B cell (primary cell): ENCODE results near the gene ARL4A. TPM values are rescaled to one million over a fixed set of nuclear protein-coding genes. Genes with fewer than 3 reads are reported as not detected.

Experiments used
- ATAC-seq: fragments of 200-7000 bp; cut with Tn5 transposase; one replicate; pipeline ENCODE4 v1.10.0; 2021; ENCODE audit warnings: low read depth, mild to moderate bottlenecking, moderate number of reproducible peaks, moderate library complexity
- CTCF ChIA-PET: fragments of 350-600 bp; sonication (Branson Sonifier 250); formaldehyde crosslinking; loops from one replicate; lab custom pipeline; 2021; ENCODE audit warnings: antibody characterized with exemption, inconsistent platforms; lab: Charles Lee
- POLR2A ChIA-PET: fragments of 350-600 bp; sonication (Branson Sonifier 250); formaldehyde crosslinking; loops from one replicate; lab custom pipeline; 2021; ENCODE audit warnings: antibody characterized with exemption; lab: Charles Lee
- DNase-seq: peaks from one replicate; pipeline ENCODE4 v3.0.0; 2013
- H2AFZ ChIP-seq: 2 replicates; pipeline ENCODE4 v1.6.1; 2012; ENCODE audit warnings: mild to moderate bottlenecking, low read depth, low read length; ENCODE audit not compliant: insufficient read depth, poor library complexity, severe bottlenecking
- H3K27ac ChIP-seq, 2 donors: 1 replicate in 1 of 2; 2 replicates in 1 of 2; pipeline ENCODE4 v1.5.1; 2012 to 2013; ENCODE audit warnings: low read length in 2 of 2, mild to moderate bottlenecking in 2 of 2, moderate library complexity in 1 of 2
- H3K27me3 ChIP-seq, 4 experiments: fragments of 200-600 bp in 1 of 4; sonication (generic) in 1 of 4; replicated peaks in 1 of 4; 1 replicate in 2 of 4; 2 replicates in 2 of 4; pipeline versions ENCODE4 v1.6.1 to v1.7.0; 2013 to 2016; ENCODE audit warnings: low read length in 3 of 4, mild to moderate bottlenecking in 2 of 4, mixed read lengths in 1 of 4, moderate library complexity in 1 of 4; ENCODE audit not compliant: insufficient read depth in 4 of 4, control insufficient read depth in 3 of 4; ENCODE audit errors: control extremely low read depth in 1 of 4
- H3K36me3 ChIP-seq, 2 experiments: replicated peaks in 1 of 2; 1 replicate in 1 of 2; 2 replicates in 1 of 2; pipeline versions ENCODE4 v1.6.1 to v1.7.1; 2013; ENCODE audit warnings: low read length in 1 of 2; ENCODE audit not compliant: insufficient read depth in 2 of 2, control insufficient read depth in 1 of 2; ENCODE audit errors: control extremely low read depth in 1 of 2, extremely low read depth in 1 of 2
- H3K4me1 ChIP-seq, 2 donors: fragments of 200-600 bp in 1 of 2; sonication (generic) in 1 of 2; 1 replicate in 1 of 2; 2 replicates in 1 of 2; pipeline versions ENCODE4 v1.5.1 to v1.6.1; 2013 to 2017; ENCODE audit warnings: low read length in 2 of 2; ENCODE audit not compliant: control insufficient read depth in 2 of 2, insufficient read depth in 2 of 2
- H3K4me2 ChIP-seq: replicated peaks from 2 replicates; pipeline ENCODE3; 2012; ENCODE audit warnings: mild to moderate bottlenecking, low read depth, low read length; ENCODE audit not compliant: poor library complexity, severe bottlenecking
- H3K4me3 ChIP-seq, 5 experiments: fragments of 200-600 bp in 1 of 5; sonication (generic) in 1 of 5; 1 replicate in 3 of 5; 2 replicates in 2 of 5; pipeline versions ENCODE4 v1.5.1 to v1.7.0; 2011 to 2016; ENCODE audit warnings: low read length in 4 of 5, mild to moderate bottlenecking in 4 of 5, low read depth in 2 of 5, control low read depth in 1 of 5, moderate library complexity in 1 of 5; ENCODE audit not compliant: insufficient read depth in 1 of 5; ENCODE audit errors: control extremely low read depth in 1 of 5, extremely low read depth in 1 of 5
- H3K79me2 ChIP-seq: fragments of 200-600 bp; sonication (generic); one replicate; pipeline ENCODE4 v1.6.0; 2016; ENCODE audit warnings: low read length; ENCODE audit not compliant: control insufficient read depth, insufficient read depth
- H3K9ac ChIP-seq: fragments of 200-600 bp; sonication (generic); 2 replicates; pipeline ENCODE4 v1.6.1; 2017; ENCODE audit warnings: mild to moderate bottlenecking, low read length, moderate library complexity
- H3K9me3 ChIP-seq, 3 donors: one replicate each; pipeline versions ENCODE4 v1.6.1 to v1.7.1; 2013; ENCODE audit warnings: low read length in 2 of 3; ENCODE audit not compliant: control insufficient read depth in 2 of 3, insufficient read depth in 1 of 3; ENCODE audit errors: control extremely low read depth in 1 of 3
- H4K20me1 ChIP-seq: 2 replicates; pipeline ENCODE4 v1.6.0; 2012; ENCODE audit warnings: mild to moderate bottlenecking, low read length; ENCODE audit not compliant: insufficient read depth, control insufficient read depth, poor library complexity, severe bottlenecking
- H3K27ac Mint-ChIP-seq: one replicate; pipeline ENCODE4 v1.8.0; 2021; ENCODE audit warnings: mixed read lengths
- H3K27me3 Mint-ChIP-seq: one replicate; pipeline ENCODE4 v1.8.0; 2021; ENCODE audit warnings: mixed read lengths
- H3K4me1 Mint-ChIP-seq: one replicate; pipeline ENCODE4 v1.8.0; 2021; ENCODE audit warnings: mixed read lengths
- H3K4me3 Mint-ChIP-seq: one replicate; pipeline ENCODE4 v1.8.0; 2021; ENCODE audit warnings: mixed read lengths
- H3K9me3 Mint-ChIP-seq: one replicate; pipeline ENCODE4 v1.8.0; 2022; ENCODE audit warnings: mixed read lengths; ENCODE audit not compliant: insufficient read depth
- CTCF ChIP-seq: fragments of 200-600 bp; IDR thresholded peaks from one replicate; pipeline ENCODE4 v1.8.0; 2022; ENCODE audit warnings: antibody characterized with exemption, mild to moderate bottlenecking
- EZH2 ChIP-seq: IDR thresholded peaks from 2 replicates; pipeline ENCODE4 v1.6.1; 2012; ENCODE audit warnings: borderline replicate concordance, low read depth, mild to moderate bottlenecking, moderate library complexity, low read length; ENCODE audit not compliant: insufficient read depth, poor library complexity, severe bottlenecking
- WGBS: methylation state at CpG from one replicate; pipeline ENCODE4 v1.1.5; 2013; ENCODE audit warnings: missing lambda C conversion rate; ENCODE audit not compliant: insufficient coverage; 5-methylcytosine and 5-hydroxymethylcytosine counted together
- intact Hi-C: fragments of 100-400 bp; cut with micrococcal nuclease; formaldehyde crosslinking; loops from one replicate; pipeline ENCODE4 v1.10.0; 2022
- polyA plus RNA-seq: library from polyadenylated mRNA; depleted of rRNA; stranded (reverse); fragments of >200 nt; gene quantifications from 2 replicates; pipeline ENCODE4 v1.2.3, GENCODE V29; 2012
- total RNA-seq, 2 donors: library from RNA; stranded (reverse); fragments of 120-200 nt in 1 of 2; gene quantifications; 1 replicate in 1 of 2; 2 replicates in 1 of 2; pipeline versions ENCODE4 v1.2.3 to v1.2.4, GENCODE V29; 2013 to 2022

The ARL4A gene
- total and polyA plus RNA-seq, 2 donors (not counting 1 experiment from before 2014, with no cell fraction given) = 14.2 to 100 TPM

- H3K4me2 ChIP-seq = no peak overlapping the region
- 100% methylated on average over 2 of the region's 4 CpGs for WGBS
- Mint-ChIP-seq H3K4me1 (no peaks in the 10 kb centered on the region), H3K27me3 (peaks cover 3% of the 10 kb centered on the region), H3K27ac (no peak overlapping the region), H3K9me3 (no peaks in the 10 kb centered on the region), H3K4me3 (no peak overlapping the region)
- no peaks in the 10 kb centered on the region for H4K20me1 ChIP-seq
- H3K36me3 ChIP-seq = no peaks in the 10 kb centered on the region
- intact Hi-C loops = no loop called here
- H3K79me2 ChIP-seq = no peaks in the 10 kb centered on the region
- H3K9ac ChIP-seq = no peak overlapping the region
- ChIA-PET POLR2A (no interaction called here), CTCF (interaction anchor here (0.8 to 0.9 kb wide), 2 partner anchors 10 to 13 kb away, joined by 3 to 4 read pairs; no protein-coding TSS in a partner anchor)
- no peaks in the 10 kb centered on the region for H3K9me3 ChIP-seq
- DNase-seq = no peak
- no peak overlapping the region for H3K4me3 ChIP-seq
- no peaks in the 10 kb centered on the region for H3K27me3 ChIP-seq
- peaks cover 2 to 3% of the 10 kb centered on the region in 2 donors for H3K4me1 ChIP-seq
- TF ChIP-seq EZH2 (no peak), CTCF (no peak)
- no peak for ATAC-seq
- no peak overlapping the region for H3K27ac ChIP-seq
- no peak overlapping the region for H2AFZ ChIP-seq
These were observed 38.6 kb upstream of the ARL4A start for GRCh38 chr7:12648704-12649261.

GRCh38 chr7:12649348-12649747, 38.1 kb upstream of the ARL4A start:
- Mint-ChIP-seq H3K27ac (no peak overlapping the region), H3K27me3 (peaks cover 3% of the 10 kb centered on the region), H3K4me3 (no peak overlapping the region), H3K4me1 (no peaks in the 10 kb centered on the region), H3K9me3 (no peaks in the 10 kb centered on the region)
- ChIA-PET CTCF (interaction anchor here (0.8 to 0.9 kb wide), 2 partner anchors 11 to 14 kb away, joined by 3 to 4 read pairs; no protein-coding TSS in a partner anchor), POLR2A (no interaction called here)
- ATAC-seq = no peak
- DNase-seq = no peak
- Histone ChIP-seq H3K4me3 (no peak overlapping the region), H3K79me2 (no peaks in the 10 kb centered on the region), H3K27ac (no peak overlapping the region), H3K9ac (no peak overlapping the region), H3K9me3 (no peaks in the 10 kb centered on the region), H4K20me1 (no peaks in the 10 kb centered on the region), H3K4me1 (no peaks in the 10 kb centered on the region), H3K27me3 (no peaks in the 10 kb centered on the region), H3K4me2 (no peak overlapping the region), H3K36me3 (no peaks in the 10 kb centered on the region), H2AFZ (no peak overlapping the region)
- no peak for TF ChIP-seq CTCF
- TF ChIP-seq EZH2 = no peak
- intact Hi-C loops = no loop called here
